ENCODE measurements around the gene OIP5.
A peak's percentile ranks its signal among the peaks of the same experiment; 100 is the strongest.

Gene OIP5

DNA sequence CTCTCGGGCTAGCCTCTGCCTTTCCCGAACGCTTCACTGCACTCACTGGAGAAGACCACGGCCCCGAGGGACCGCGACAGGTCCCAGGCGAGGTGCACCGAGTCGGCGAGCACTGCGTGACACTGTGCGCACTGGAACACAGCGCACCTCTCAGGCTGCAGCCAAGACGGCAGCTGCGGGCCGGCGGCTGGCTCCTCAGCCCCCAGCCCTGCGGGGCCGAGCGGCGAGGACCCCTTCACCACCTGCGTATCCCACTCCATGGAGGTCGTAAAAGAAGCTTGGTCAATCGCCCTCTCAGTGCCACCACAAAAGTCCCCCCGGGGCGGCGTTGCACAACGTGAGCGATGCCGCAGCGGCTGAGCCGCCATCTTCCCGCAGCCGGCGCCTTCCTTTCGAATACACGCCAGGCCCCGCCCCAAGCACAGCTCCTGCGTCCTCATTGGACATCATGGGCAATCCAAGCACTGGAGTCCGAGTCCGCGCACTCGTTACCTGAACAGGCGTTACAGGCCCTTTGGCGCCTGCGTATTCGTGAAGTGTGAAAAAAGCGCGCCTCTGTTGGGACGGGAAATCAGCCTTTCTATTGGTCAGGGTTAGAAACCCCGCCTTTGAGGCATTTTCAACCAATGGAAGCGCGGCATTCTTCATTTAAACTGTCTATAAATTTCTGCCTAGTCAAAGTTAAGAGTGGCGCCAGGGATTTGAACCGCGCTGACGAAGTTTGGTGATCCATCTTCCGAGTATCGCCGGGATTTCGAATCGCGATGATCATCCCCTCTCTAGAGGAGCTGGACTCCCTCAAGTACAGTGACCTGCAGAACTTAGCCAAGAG is at the start of gene OIP5, which contains the start of gene NUSAP1:
Gene OIP5 (minus strand): TSS at position 398 of the 832 bp plus-strand sequence. CDS start 30 bp downstream, at position 368.
Gene NUSAP1 (plus strand): TSS at position 688 of the 832 bp plus-strand sequence. CDS start 77 bp downstream, at position 765.
- TF ChIP-seq, protein P1, sequence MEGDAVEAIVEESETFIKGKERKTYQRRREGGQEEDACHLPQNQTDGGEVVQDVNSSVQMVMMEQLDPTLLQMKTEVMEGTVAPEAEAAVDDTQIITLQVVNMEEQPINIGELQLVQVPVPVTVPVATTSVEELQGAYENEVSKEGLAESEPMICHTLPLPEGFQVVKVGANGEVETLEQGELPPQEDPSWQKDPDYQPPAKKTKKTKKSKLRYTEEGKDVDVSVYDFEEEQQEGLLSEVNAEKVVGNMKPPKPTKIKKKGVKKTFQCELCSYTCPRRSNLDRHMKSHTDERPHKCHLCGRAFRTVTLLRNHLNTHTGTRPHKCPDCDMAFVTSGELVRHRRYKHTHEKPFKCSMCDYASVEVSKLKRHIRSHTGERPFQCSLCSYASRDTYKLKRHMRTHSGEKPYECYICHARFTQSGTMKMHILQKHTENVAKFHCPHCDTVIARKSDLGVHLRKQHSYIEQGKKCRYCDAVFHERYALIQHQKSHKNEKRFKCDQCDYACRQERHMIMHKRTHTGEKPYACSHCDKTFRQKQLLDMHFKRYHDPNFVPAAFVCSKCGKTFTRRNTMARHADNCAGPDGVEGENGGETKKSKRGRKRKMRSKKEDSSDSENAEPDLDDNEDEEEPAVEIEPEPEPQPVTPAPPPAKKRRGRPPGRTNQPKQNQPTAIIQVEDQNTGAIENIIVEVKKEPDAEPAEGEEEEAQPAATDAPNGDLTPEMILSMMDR (conservative IDR thresholded peaks at IDR 0.05; ENCODE audit: low read depth), result peak; percentile 89

DNA sequence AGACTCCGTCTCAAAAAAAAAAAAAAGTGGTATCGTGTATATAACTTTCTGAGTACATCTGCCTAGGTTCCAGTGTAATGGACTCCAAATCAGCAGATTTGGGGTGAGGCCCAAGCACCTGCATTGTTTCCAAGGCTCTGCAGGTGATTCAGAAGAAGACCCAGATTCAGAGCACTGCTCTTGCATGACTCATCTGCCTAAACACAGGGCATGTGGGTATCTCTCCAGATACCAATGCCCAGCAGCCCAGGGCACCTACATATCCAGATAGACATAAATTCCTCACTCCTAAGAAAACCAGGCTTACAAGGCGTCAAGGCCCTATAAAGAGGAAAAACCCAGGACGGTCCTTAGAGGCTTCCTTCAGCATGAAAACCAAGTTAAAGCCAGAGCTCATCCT is 45.6 kb upstream of the OIP5 start:
- peak overlapping the region; percentile 13; the same call in 1 of the 2 replicates for H3K27ac ChIP-seq
- CTCF ChIA-PET, result interaction anchor here (0.5 kb wide), 1 partner anchor 26 kb away, joined by 4 read pairs; no protein-coding TSS in a partner anchor
- TF ChIP-seq, protein P1 (conservative IDR thresholded peaks at IDR 0.05; ENCODE audit: low read depth), result no peak
- DNase-seq (ENCODE audit: low spot score), result peak; percentile 15
- POLR2A ChIA-PET (ENCODE audit: low non-redundant PET), result interaction anchor here (0.6 kb wide), 1 partner anchor 45 kb away, joined by 4 read pairs; the partner anchor contains the start of gene NUSAP1

More for the DNA sequence above, at the start of gene OIP5, which contains the start of gene NUSAP1:
- peak; percentile 99 for DNase-seq (ENCODE audit: low spot score)
- POLR2A ChIA-PET (ENCODE audit: low non-redundant PET), result interaction anchor here (0.6 to 0.7 kb wide), 2 partner anchors 46 to 264 kb away, joined by 3 to 4 read pairs; no protein-coding TSS in a partner anchor
- CTCF ChIA-PET, result interaction anchor here (0.6 to 1.3 kb wide), 7 partner anchors 9 to 426 kb away, joined by 3 to 6 read pairs (median 4); partner anchors contain the start of genes CHP1 and EXD1
- peak within 1 kb of the TSS; percentile 95 for H3K27ac ChIP-seq

DNA sequence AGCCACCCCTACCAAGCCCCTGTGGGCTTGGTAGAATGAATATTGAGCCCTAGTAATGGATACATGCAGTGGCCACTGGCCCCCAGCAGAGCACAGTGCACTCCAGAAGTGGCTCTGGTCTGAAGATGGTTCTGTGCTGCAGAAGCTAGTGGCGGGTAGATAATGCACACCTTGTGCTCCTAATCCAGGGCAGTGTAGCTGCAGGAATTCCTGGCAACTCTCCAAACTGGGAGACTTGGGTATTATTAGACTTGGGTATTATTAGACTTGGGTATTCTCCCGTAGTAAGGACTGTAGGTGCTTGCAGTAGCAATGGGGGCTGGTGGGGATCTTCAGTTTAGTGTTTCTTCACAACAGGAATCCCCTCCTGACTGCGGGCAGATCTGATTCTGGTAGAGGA is 35.0 kb upstream of the OIP5 start:
- POLR2A ChIA-PET (ENCODE audit: low non-redundant PET), result no interaction called here
- CTCF ChIA-PET, result no interaction called here

DNA sequence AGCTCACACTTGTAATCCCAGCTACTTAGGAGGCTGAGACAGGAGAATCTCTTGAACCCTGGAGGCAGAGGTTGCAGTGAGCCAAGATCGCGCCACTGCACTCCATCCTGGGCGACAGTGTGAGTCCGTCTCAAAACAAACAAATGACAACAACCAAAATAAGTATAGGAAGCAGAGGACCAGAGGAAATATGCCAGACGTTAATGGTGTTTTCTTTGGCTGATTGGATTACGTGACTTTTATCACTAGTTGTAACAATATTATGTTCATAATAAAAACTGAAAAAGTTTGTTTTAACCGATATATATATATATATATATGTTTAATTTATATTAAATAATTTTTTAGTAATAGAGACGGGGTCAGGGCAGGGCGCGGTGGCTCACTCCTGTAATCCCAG is 22.0 kb upstream of the OIP5 start:
- TF ChIP-seq, protein P1 (conservative IDR thresholded peaks at IDR 0.05; ENCODE audit: low read depth), result no peak
- no peak overlapping the region for H3K27ac ChIP-seq
- DNase-seq (ENCODE audit: low spot score), result no peak
- POLR2A ChIA-PET (ENCODE audit: low non-redundant PET), result no interaction called here
- CTCF ChIA-PET, result interaction anchor here (0.7 kb wide), 1 partner anchor 732 kb away, joined by 3 read pairs; no protein-coding TSS in a partner anchor

More for the DNA sequence above, 35.0 kb upstream of the OIP5 start:
- peak overlapping the region; percentile 18 for H3K27ac ChIP-seq
- TF ChIP-seq, protein P1 (conservative IDR thresholded peaks at IDR 0.05; ENCODE audit: low read depth), result no peak
- DNase-seq (ENCODE audit: low spot score), result no peak

DNA sequence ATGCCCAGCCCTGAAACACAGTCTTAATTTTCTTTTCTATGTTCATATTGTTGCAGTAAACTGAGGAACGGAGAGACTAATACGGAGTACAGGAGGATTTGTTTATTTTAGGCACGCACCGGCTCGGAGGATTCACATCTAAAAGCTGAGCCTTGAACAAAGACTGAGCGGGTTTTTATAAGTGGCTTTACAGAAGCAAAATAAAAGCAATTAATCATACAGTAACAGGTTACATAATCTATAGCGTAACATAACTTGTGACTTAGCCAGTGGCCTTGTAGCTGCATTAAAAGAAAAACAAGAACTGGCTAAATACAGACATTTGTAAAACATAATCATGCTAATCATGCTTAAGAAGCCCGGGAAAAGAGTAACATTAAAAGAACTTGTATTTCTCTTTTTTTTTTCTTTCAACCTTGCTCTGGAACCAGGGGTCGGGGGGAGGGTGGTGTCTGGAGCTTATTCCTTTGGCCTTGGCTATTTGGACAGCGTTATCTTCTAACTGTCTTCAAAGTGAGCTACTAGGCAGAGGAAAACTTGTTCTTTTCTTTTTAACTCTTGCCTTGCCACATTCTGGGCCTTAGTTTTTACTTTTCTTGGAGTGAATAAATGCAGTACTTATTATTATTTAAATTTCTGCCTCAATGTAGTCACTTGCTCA is 17.8 kb upstream of the OIP5 start:
- H3K27ac ChIP-seq, result no peak overlapping the region
- ChIA-PET POLR2A (ENCODE audit: low non-redundant PET) (no interaction called here), CTCF (no interaction called here)
- TF ChIP-seq, protein P1 (conservative IDR thresholded peaks at IDR 0.05; ENCODE audit: low read depth), result no peak
- no peak for DNase-seq (ENCODE audit: low spot score)

DNA sequence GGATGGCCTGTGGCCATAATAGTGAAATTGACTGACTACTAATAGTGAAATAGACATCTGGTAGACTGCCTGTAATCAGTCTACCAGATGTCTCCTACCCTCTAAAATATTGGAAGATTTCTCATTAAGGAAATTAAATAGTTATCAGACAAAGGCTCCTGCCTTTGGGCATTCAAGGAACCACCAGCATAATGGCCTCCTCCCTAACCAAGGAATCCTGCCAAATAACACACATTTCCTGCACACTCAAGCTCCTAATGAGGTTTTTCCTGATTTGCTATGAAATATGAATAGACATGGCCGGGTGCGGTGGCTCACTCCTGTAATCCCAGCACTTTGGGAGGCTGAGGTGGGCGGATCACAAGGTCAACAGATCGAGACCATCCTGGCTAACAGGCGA is 14.8 kb upstream of the OIP5 start:
- H3K27ac ChIP-seq, result no peak overlapping the region
- ChIA-PET POLR2A (ENCODE audit: low non-redundant PET) (no interaction called here), CTCF (no interaction called here)
- no peak for DNase-seq (ENCODE audit: low spot score)
- TF ChIP-seq, protein P1 (conservative IDR thresholded peaks at IDR 0.05; ENCODE audit: low read depth), result no peak
